ENCODE data around the gene NUMB. TPM values are rescaled to one million over a fixed set of nuclear protein-coding genes. Genes with fewer than 3 reads are reported as not detected.

Gene NUMB
- total and polyA plus RNA-seq, 4 donors: 39.4 to 100 (median 87.8) TPM

DNA sequence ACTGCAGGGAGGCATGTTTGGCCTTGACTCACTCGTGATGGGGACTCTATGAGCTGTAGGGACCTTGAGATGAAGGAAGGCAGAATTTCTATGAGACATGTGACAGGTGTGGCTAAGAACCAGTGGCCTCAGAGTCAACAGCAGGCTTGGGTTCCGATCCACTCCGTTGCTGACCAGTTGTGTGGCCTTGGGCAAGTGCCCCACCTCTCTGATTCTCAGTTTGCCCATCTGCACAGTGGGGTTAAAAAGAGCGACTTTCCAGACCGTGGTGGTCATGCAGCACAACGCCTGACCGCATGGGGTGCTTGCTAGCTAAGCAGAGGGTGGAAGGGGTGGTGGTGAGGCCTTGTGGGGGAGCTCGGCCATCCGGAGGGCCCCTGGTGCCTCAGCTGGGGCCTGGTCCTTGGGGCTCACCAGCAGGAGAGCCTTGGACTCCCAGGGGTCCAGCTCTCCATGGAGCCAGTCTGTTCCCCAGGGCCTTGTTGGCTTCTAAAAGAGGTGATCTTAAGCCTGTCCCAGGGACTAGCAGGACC, 202.6 kb downstream of the NUMB start:
- H3K27ac ChIP-seq (ENCODE audit: low read depth in 1 of 2, low read length in 1 of 2): no peak overlapping the region
- no peak overlapping the region for H3K9ac ChIP-seq (ENCODE audit: insufficient read depth in 1 of 2, low read length in 2 of 2)
- H3K4me3 ChIP-seq: no peak overlapping the region
- no peak for DNase-seq
- H3K27me3 ChIP-seq (ENCODE audit: control insufficient read depth in 3 of 3, insufficient read depth in 3 of 3, low read length in 2 of 3): no peaks in the 10 kb centered on the region
- H3K9me3 ChIP-seq (ENCODE audit: control insufficient read depth in 4 of 4, insufficient read depth in 3 of 4, low read length in 3 of 4): no peaks in the 10 kb centered on the region
- no peaks in the 10 kb centered on the region for H3K4me1 ChIP-seq (ENCODE audit: control insufficient read depth in 5 of 5, insufficient read depth in 5 of 5, low read length in 5 of 5)
- ATAC-seq (ENCODE audit: insufficient read depth, low FRiP score): no peak
- TF ChIP-seq, protein P1, sequence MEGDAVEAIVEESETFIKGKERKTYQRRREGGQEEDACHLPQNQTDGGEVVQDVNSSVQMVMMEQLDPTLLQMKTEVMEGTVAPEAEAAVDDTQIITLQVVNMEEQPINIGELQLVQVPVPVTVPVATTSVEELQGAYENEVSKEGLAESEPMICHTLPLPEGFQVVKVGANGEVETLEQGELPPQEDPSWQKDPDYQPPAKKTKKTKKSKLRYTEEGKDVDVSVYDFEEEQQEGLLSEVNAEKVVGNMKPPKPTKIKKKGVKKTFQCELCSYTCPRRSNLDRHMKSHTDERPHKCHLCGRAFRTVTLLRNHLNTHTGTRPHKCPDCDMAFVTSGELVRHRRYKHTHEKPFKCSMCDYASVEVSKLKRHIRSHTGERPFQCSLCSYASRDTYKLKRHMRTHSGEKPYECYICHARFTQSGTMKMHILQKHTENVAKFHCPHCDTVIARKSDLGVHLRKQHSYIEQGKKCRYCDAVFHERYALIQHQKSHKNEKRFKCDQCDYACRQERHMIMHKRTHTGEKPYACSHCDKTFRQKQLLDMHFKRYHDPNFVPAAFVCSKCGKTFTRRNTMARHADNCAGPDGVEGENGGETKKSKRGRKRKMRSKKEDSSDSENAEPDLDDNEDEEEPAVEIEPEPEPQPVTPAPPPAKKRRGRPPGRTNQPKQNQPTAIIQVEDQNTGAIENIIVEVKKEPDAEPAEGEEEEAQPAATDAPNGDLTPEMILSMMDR (IDR thresholded peaks at IDR 0.05; ENCODE audit: control extremely low read depth, extremely low read depth): no peak
- no peaks in the 10 kb centered on the region for H3K36me3 ChIP-seq (ENCODE audit: control insufficient read depth in 4 of 4, insufficient read depth in 4 of 4, low read length in 4 of 4)
- WGBS, 2 donors: 92 to 95% methylated on average over 9 of the region's 9 CpGs

DNA sequence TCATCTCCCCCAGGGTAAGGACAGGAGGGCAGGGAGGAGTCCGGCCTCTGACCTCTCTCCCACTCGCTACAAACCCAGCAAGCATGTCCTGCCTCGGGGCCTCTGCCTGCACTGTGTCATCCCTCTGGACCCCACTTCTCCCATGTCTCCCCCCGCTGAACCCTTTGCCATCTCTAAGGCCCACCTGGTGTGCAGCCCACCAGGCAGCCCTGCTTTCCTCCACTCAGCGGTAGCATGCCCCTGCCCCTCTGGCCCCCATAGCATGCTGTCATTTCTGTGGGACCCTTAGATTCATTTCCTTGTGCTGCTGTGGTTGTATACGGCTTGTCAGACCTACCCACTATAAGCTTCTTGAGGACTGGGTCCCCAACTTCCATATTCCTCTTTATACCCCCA, 203.3 kb downstream of the NUMB start:
- 94 to 96% methylated on average over 6 of the region's 6 CpGs for WGBS, 2 donors
- Histone ChIP-seq H3K4me1 (ENCODE audit: control insufficient read depth in 5 of 5, insufficient read depth in 5 of 5, low read length in 5 of 5) (no peaks in the 10 kb centered on the region), H3K9me3 (ENCODE audit: control insufficient read depth in 4 of 4, insufficient read depth in 3 of 4, low read length in 3 of 4) (no peaks in the 10 kb centered on the region), H3K9ac (ENCODE audit: insufficient read depth in 1 of 2, low read length in 2 of 2) (no peak overlapping the region), H3K27ac (ENCODE audit: low read depth in 1 of 2, low read length in 1 of 2) (no peak overlapping the region), H3K4me3 (no peak overlapping the region), H3K36me3 (ENCODE audit: control insufficient read depth in 4 of 4, insufficient read depth in 4 of 4, low read length in 4 of 4) (no peaks in the 10 kb centered on the region), H3K27me3 (ENCODE audit: control insufficient read depth in 3 of 3, insufficient read depth in 3 of 3, low read length in 2 of 3) (no peaks in the 10 kb centered on the region)
- TF ChIP-seq, protein P1 (IDR thresholded peaks at IDR 0.05; ENCODE audit: control extremely low read depth, extremely low read depth): no peak
- no peak for ATAC-seq (ENCODE audit: insufficient read depth, low FRiP score)
- no peak for DNase-seq

GRCh38 chr14:73254247-73255004, 203.9 kb downstream of the NUMB start:
- H3K9me3 ChIP-seq (ENCODE audit: control insufficient read depth in 4 of 4, insufficient read depth in 3 of 4, low read length in 3 of 4): no peaks in the 10 kb centered on the region
- DNase-seq (no peak), ATAC-seq (ENCODE audit: insufficient read depth, low FRiP score) (no peak)
- H3K36me3 ChIP-seq (ENCODE audit: control insufficient read depth in 4 of 4, insufficient read depth in 4 of 4, low read length in 4 of 4): no peaks in the 10 kb centered on the region
- WGBS, 2 donors: 92 to 96% methylated on average over 27 to 28 of the region's 28 CpGs
- TF ChIP-seq, protein P1 (IDR thresholded peaks at IDR 0.05; ENCODE audit: control extremely low read depth, extremely low read depth): no peak
- no peaks in the 10 kb centered on the region for H3K27me3 ChIP-seq (ENCODE audit: control insufficient read depth in 3 of 3, insufficient read depth in 3 of 3, low read length in 2 of 3)
- no peak overlapping the region for H3K9ac ChIP-seq (ENCODE audit: insufficient read depth in 1 of 2, low read length in 2 of 2)
- no peak overlapping the region for H3K27ac ChIP-seq (ENCODE audit: low read depth in 1 of 2, low read length in 1 of 2)
- H3K4me3 ChIP-seq: no peak overlapping the region
- no peaks in the 10 kb centered on the region for H3K4me1 ChIP-seq (ENCODE audit: control insufficient read depth in 5 of 5, insufficient read depth in 5 of 5, low read length in 5 of 5)
